KG1 (cell line): ENCODE measurements around the gene MARCHF10.

Experiments
- DNase-seq: peaks from one replicate; lab custom pipeline; 2025; lab: John Stamatoyannopoulos, UW

Gene MARCHF10

GRCh38 chr17:62753562-62753961, 54.6 kb downstream of the MARCHF10 start:
- DNase-seq: no peak

GRCh38 chr17:62751060-62751691, 56.9 kb downstream of the MARCHF10 start:
- no peak for DNase-seq

GRCh38 chr17:62750631-62751051, 57.5 kb downstream of the MARCHF10 start:
- no peak for DNase-seq

GRCh38 chr17:62749926-62750325, 58.2 kb downstream of the MARCHF10 start:
- DNase-seq: no peak

- no peak for DNase-seq
These were observed 61.2 kb downstream of the MARCHF10 start for GRCh38 chr17:62746941-62747340.

GRCh38 chr17:62745806-62746205, 62.3 kb downstream of the MARCHF10 start:
- no peak for DNase-seq

GRCh38 chr17:62744259-62744658, 63.9 kb downstream of the MARCHF10 start:
- no peak for DNase-seq

GRCh38 chr17:62741290-62741689, 66.8 kb downstream of the MARCHF10 start:
- no peak for DNase-seq

- no peak for DNase-seq
These were observed 68.3 kb downstream of the MARCHF10 start for GRCh38 chr17:62739645-62740388.

GRCh38 chr17:62738281-62738680, 69.8 kb downstream of the MARCHF10 start:
- no peak for DNase-seq

- DNase-seq: no peak
These were observed 70.6 kb downstream of the MARCHF10 start for GRCh38 chr17:62737513-62737912.

- DNase-seq: no peak
These were observed 73.0 kb downstream of the MARCHF10 start for GRCh38 chr17:62735044-62735651.

GRCh38 chr17:62732125-62732524, 76.0 kb downstream of the MARCHF10 start:
- no peak for DNase-seq

GRCh38 chr17:62727916-62728672, 80.0 kb downstream of the MARCHF10 start:
- DNase-seq: no peak

- DNase-seq: no peak
These were observed 82.3 kb downstream of the MARCHF10 start for GRCh38 chr17:62725791-62726249.

- no peak for DNase-seq
These were observed 83.5 kb downstream of the MARCHF10 start for GRCh38 chr17:62724398-62725146.

GRCh38 chr17:62723842-62724241, 84.3 kb downstream of the MARCHF10 start:
- DNase-seq: no peak

GRCh38 chr17:62722625-62723024, 85.5 kb downstream of the MARCHF10 start:
- no peak for DNase-seq

GRCh38 chr17:62720126-62720850, 87.8 kb downstream of the MARCHF10 start:
- DNase-seq: peak; percentile 11

GRCh38 chr17:62719586-62719985, 88.5 kb downstream of the MARCHF10 start:
- no peak for DNase-seq

- no peak for DNase-seq
These were observed 89.7 kb downstream of the MARCHF10 start for GRCh38 chr17:62718429-62718828.
